GM12872 (cell line): ENCODE measurements around the gene HACD4.

Experiments used
- CTCF ChIP-seq: IDR thresholded peaks from 3 replicates; pipeline ENCODE4 v1.5.1; 2011; ENCODE audit warnings: low read depth, mild to moderate bottlenecking, low read length, moderate library complexity; ENCODE audit not compliant: insufficient read depth

The HACD4 gene

GRCh38 chr9:21060919-21061561 lies 29.6 kb upstream of the HACD4 start:
- TF ChIP-seq CTCF = no peak

- no peak for TF ChIP-seq CTCF
Observed at GRCh38 chr9:21056931-21057330, 25.5 kb upstream of the HACD4 start.

- TF ChIP-seq CTCF = no peak
Observed at GRCh38 chr9:21053851-21054250, 22.4 kb upstream of the HACD4 start.

- no peak for TF ChIP-seq CTCF
Observed at GRCh38 chr9:21047281-21047691, 15.8 kb upstream of the HACD4 start.

GRCh38 chr9:21043841-21044240 lies 12.4 kb upstream of the HACD4 start:
- no peak for TF ChIP-seq CTCF

GRCh38 chr9:21042466-21042865 lies 11.0 kb upstream of the HACD4 start:
- no peak for TF ChIP-seq CTCF

GRCh38 chr9:21039302-21039701 lies 7.9 kb upstream of the HACD4 start:
- TF ChIP-seq CTCF = no peak

GRCh38 chr9:21037278-21037677 lies 5.8 kb upstream of the HACD4 start:
- TF ChIP-seq CTCF = no peak
